ES-I3 (cell line): ENCODE results near the gene TFB1M.

Source experiments
- H3K36me3 ChIP-seq: 2 replicates; pipeline ENCODE4 v1.6.1; 2013; ENCODE audit warnings: mild to moderate bottlenecking, low read length, control low read depth, moderate library complexity; ENCODE audit not compliant: insufficient read depth
- H3K4me1 ChIP-seq: 2 replicates; pipeline ENCODE4 v1.6.1; 2013; ENCODE audit warnings: mild to moderate bottlenecking, control low read depth, low read length; ENCODE audit not compliant: insufficient read depth
- H3K9ac ChIP-seq: 2 replicates; pipeline ENCODE4 v1.6.1; 2013; ENCODE audit warnings: low read depth, mild to moderate bottlenecking, low read length, moderate library complexity
- H3K9me3 ChIP-seq: 2 replicates; pipeline ENCODE4 v1.6.1; 2013; ENCODE audit warnings: mild to moderate bottlenecking, low read length, moderate library complexity; ENCODE audit not compliant: control insufficient read depth, insufficient read depth

TFB1M gene

GRCh38 chr6:155301867-155302266 lies 12.4 kb downstream of the TFB1M start:
- Histone ChIP-seq H3K4me1 (peaks cover 6% of the 10 kb centered on the region; the same call in 1 of the 2 replicates), H3K36me3 (peaks cover 10% of the 10 kb centered on the region; the same call in 1 of the 2 replicates), H3K9ac (no peak overlapping the region), H3K9me3 (no peaks in the 10 kb centered on the region)

- H3K9ac ChIP-seq, result no peak overlapping the region
- H3K4me1 ChIP-seq, result peaks cover 5% of the 10 kb centered on the region; the same call in 1 of the 2 replicates
- no peaks in the 10 kb centered on the region for H3K9me3 ChIP-seq
- H3K36me3 ChIP-seq, result peaks cover 13% of the 10 kb centered on the region
Measured at GRCh38 chr6:155297669-155298068, 16.6 kb downstream of the TFB1M start.

- H3K36me3 ChIP-seq, result peaks cover 14% of the 10 kb centered on the region
Measured at GRCh38 chr6:155292711-155293110, 21.6 kb downstream of the TFB1M start.

GRCh38 chr6:155291291-155291690 lies 23.0 kb downstream of the TFB1M start:
- no peaks in the 10 kb centered on the region for H3K9me3 ChIP-seq
- H3K4me1 ChIP-seq, result no peaks in the 10 kb centered on the region; the same call in 1 of the 2 replicates
- H3K36me3 ChIP-seq, result peaks cover 11% of the 10 kb centered on the region
- H3K9ac ChIP-seq, result no peak overlapping the region

More at GRCh38 chr6:155292711-155293110, 21.6 kb downstream of the TFB1M start:
- H3K9me3 ChIP-seq, result no peaks in the 10 kb centered on the region
- no peaks in the 10 kb centered on the region; the same call in 1 of the 2 replicates for H3K4me1 ChIP-seq
- no peak overlapping the region for H3K9ac ChIP-seq

GRCh38 chr6:155290491-155290890 lies 23.8 kb downstream of the TFB1M start:
- peaks cover 11% of the 10 kb centered on the region for H3K36me3 ChIP-seq
- no peaks in the 10 kb centered on the region for H3K9me3 ChIP-seq
- H3K4me1 ChIP-seq, result no peaks in the 10 kb centered on the region; the same call in 1 of the 2 replicates
- no peak overlapping the region for H3K9ac ChIP-seq

GRCh38 chr6:155287762-155288161 lies 26.5 kb downstream of the TFB1M start:
- Histone ChIP-seq H3K36me3 (peaks cover 9% of the 10 kb centered on the region; the same call in 1 of the 2 replicates), H3K9ac (no peak overlapping the region), H3K4me1 (no peaks in the 10 kb centered on the region; the same call in 1 of the 2 replicates), H3K9me3 (no peaks in the 10 kb centered on the region)

- H3K4me1 ChIP-seq, result no peaks in the 10 kb centered on the region
- H3K9me3 ChIP-seq, result no peaks in the 10 kb centered on the region
- no peak overlapping the region for H3K9ac ChIP-seq
- 0 out of 2 replicates have a peak, but pooled peaks cover 3% of the 10 kb centered on the region for H3K36me3 ChIP-seq
Measured at GRCh38 chr6:155284775-155285174, 29.5 kb downstream of the TFB1M start.

GRCh38 chr6:155278319-155279049 lies 35.8 kb downstream of the TFB1M start:
- Histone ChIP-seq H3K9ac (no peak overlapping the region), H3K4me1 (peaks cover 13% of the 10 kb centered on the region), H3K9me3 (no peaks in the 10 kb centered on the region), H3K36me3 (no peaks in the 10 kb centered on the region)

- H3K9ac ChIP-seq, result no peak overlapping the region
- peaks cover 29% of the 10 kb centered on the region for H3K4me1 ChIP-seq
- H3K9me3 ChIP-seq, result no peaks in the 10 kb centered on the region
- H3K36me3 ChIP-seq, result no peaks in the 10 kb centered on the region
Measured at GRCh38 chr6:155276638-155277037, 37.6 kb downstream of the TFB1M start.

GRCh38 chr6:155275808-155276480 lies 38.3 kb downstream of the TFB1M start:
- H3K9me3 ChIP-seq, result no peaks in the 10 kb centered on the region
- H3K36me3 ChIP-seq, result no peaks in the 10 kb centered on the region
- H3K4me1 ChIP-seq, result peaks cover 29% of the 10 kb centered on the region
- no peak overlapping the region for H3K9ac ChIP-seq

GRCh38 chr6:155274533-155274932 lies 39.8 kb downstream of the TFB1M start:
- H3K4me1 ChIP-seq, result peaks cover 29% of the 10 kb centered on the region
- no peaks in the 10 kb centered on the region for H3K9me3 ChIP-seq
- H3K9ac ChIP-seq, result no peak overlapping the region
- no peaks in the 10 kb centered on the region for H3K36me3 ChIP-seq

GRCh38 chr6:155274106-155274505 lies 40.2 kb downstream of the TFB1M start:
- no peaks in the 10 kb centered on the region for H3K9me3 ChIP-seq
- H3K4me1 ChIP-seq, result peaks cover 29% of the 10 kb centered on the region
- H3K9ac ChIP-seq, result no peak overlapping the region
- H3K36me3 ChIP-seq, result no peaks in the 10 kb centered on the region

- H3K4me1 ChIP-seq, result peaks cover 29% of the 10 kb centered on the region
- H3K9me3 ChIP-seq, result no peaks in the 10 kb centered on the region
- no peak overlapping the region for H3K9ac ChIP-seq
- no peaks in the 10 kb centered on the region for H3K36me3 ChIP-seq
Measured at GRCh38 chr6:155273431-155273830, 40.9 kb downstream of the TFB1M start.

GRCh38 chr6:155272353-155273232 lies 41.7 kb downstream of the TFB1M start:
- Histone ChIP-seq H3K36me3 (no peaks in the 10 kb centered on the region), H3K4me1 (peaks cover 27% of the 10 kb centered on the region), H3K9ac (no peak overlapping the region)

More at GRCh38 chr6:155272353-155273232, 41.7 kb downstream of the TFB1M start:
- no peaks in the 10 kb centered on the region for H3K9me3 ChIP-seq
